GM10266 (cell line): ENCODE data around the gene ELOVL7.
"Not testable (repeated sequence)": the region's sequence is repeated elsewhere in the genome, so short reads cannot be mapped to it uniquely, and the experiment has no call there.

ENCODE experiments used
- DNase-seq: peaks from one replicate; pipeline ENCODE4 v3.0.0; 2012; ENCODE audit errors: extremely low spot score
- CTCF ChIP-seq: IDR thresholded peaks from 2 replicates; pipeline ENCODE4 v1.5.1; 2012; ENCODE audit warnings: mild to moderate bottlenecking, low read depth; ENCODE audit not compliant: control insufficient read depth, insufficient read depth; ENCODE audit errors: missing control alignments

The ELOVL7 gene

GRCh38 chr5:60763061-60763460 is 81.0 kb downstream of the ELOVL7 start:
- TF ChIP-seq CTCF = no peak
- DNase-seq = no peak

GRCh38 chr5:60754495-60754894 is 89.6 kb downstream of the ELOVL7 start:
- DNase-seq = no peak
- no peak for TF ChIP-seq CTCF

- no peak for TF ChIP-seq CTCF
- DNase-seq = no peak
These were observed 99.4 kb downstream of the ELOVL7 start for GRCh38 chr5:60744682-60745081.

- no peak for DNase-seq
- no peak for TF ChIP-seq CTCF
These were observed 100.4 kb downstream of the ELOVL7 start for GRCh38 chr5:60743511-60744314.

- no peak for TF ChIP-seq CTCF
- DNase-seq = no peak
These were observed 103.7 kb downstream of the ELOVL7 start for GRCh38 chr5:60740322-60740721.

- DNase-seq = no peak
- TF ChIP-seq CTCF = no peak
These were observed 105.1 kb downstream of the ELOVL7 start for GRCh38 chr5:60738933-60739332.

GRCh38 chr5:60738461-60738860 is 105.6 kb downstream of the ELOVL7 start:
- TF ChIP-seq CTCF = no peak
- no peak for DNase-seq

GRCh38 chr5:60730858-60731257 is 113.2 kb downstream of the ELOVL7 start:
- DNase-seq = not testable (repeated sequence)
